OCI-LY7 (cell line): ENCODE measurements around the gene TMPO.

ENCODE experiments used
- CTCF ChIP-seq: fragments of 200-600 bp; sonication (generic); conservative IDR thresholded peaks from 2 replicates; pipeline ENCODE4 v1.5.1; 2014; ENCODE audit warnings: mild to moderate bottlenecking, antibody characterized with exemption, low read length, moderate library complexity, mixed read lengths
- EZH2phosphoT487 ChIP-seq: fragments of 200-600 bp; sonication (generic); IDR thresholded peaks from 2 replicates; pipeline ENCODE4 v1.6.1; 2018; ENCODE audit warnings: low read depth, borderline replicate concordance, mild to moderate bottlenecking, mixed run types, antibody characterized with exemption, low read length, moderate library complexity, mixed read lengths

- no peak for TF ChIP-seq CTCF
- no peak for TF ChIP-seq EZH2phosphoT487
Observed at GRCh38 chr12:98578392-98578791, 63.0 kb downstream of the TMPO start.
